Heart left ventricle (tissue), 13 donors: ENCODE results near the gene NPHP4.

ENCODE experiments used
- POLR2A ChIP-seq, 2 donors: fragments of 450-650 bp; IDR thresholded peaks; one replicate each; pipeline ENCODE4 v1.6.1; 2017; ENCODE audit warnings: antibody characterized with exemption in 2 of 2, mild to moderate bottlenecking in 2 of 2, moderate library complexity in 2 of 2
- TF ChIP-seq, protein P1 (sequence below), 12 donors: fragments of 200-600 bp; sonication (generic) in 4 of 12; IDR thresholded peaks; one replicate each; pipeline versions ENCODE4 v1.5.0 to v1.8.0; 2018 to 2022; ENCODE audit warnings: antibody characterized with exemption in 12 of 12, mild to moderate bottlenecking in 5 of 12
- donor health status: ischemic (EF 13 %, LVEDD 7.1; RV severe dilation, severe dysfunction).
- donor health status: DM: no; HTN: yes; CAD: no.
- donor health status: DM: no; HTN: no; CAD: no.
- donor health status: ischemic (EF 25% LVEDD 6.9; RV normal size, moderate dysfunction).
- donor health status: ischemic (EF 25% LVEDD 5.7; RV mildly dilated, moderate dysfunction).
- donor health status: ischemic (EF 35%, LVEDD 5.7; RV mildly dilated, moderate dysfunction).
- donor health status: nonischemic (EF 11% LVEDD 7.7; RV severe dilation, severe dysfunction).
- donor health status: DM: yes; HTN: yes; CAD: no.
- donor health status: PGD.
- donor health status: ischemic (EF 29% LVEDD 5.4; RV normal size, mild dysfunction).
- donor health status: nonischemic (EF 23%, LVEDD 6.1; RV moderate dilation, normal function).

DNA sequence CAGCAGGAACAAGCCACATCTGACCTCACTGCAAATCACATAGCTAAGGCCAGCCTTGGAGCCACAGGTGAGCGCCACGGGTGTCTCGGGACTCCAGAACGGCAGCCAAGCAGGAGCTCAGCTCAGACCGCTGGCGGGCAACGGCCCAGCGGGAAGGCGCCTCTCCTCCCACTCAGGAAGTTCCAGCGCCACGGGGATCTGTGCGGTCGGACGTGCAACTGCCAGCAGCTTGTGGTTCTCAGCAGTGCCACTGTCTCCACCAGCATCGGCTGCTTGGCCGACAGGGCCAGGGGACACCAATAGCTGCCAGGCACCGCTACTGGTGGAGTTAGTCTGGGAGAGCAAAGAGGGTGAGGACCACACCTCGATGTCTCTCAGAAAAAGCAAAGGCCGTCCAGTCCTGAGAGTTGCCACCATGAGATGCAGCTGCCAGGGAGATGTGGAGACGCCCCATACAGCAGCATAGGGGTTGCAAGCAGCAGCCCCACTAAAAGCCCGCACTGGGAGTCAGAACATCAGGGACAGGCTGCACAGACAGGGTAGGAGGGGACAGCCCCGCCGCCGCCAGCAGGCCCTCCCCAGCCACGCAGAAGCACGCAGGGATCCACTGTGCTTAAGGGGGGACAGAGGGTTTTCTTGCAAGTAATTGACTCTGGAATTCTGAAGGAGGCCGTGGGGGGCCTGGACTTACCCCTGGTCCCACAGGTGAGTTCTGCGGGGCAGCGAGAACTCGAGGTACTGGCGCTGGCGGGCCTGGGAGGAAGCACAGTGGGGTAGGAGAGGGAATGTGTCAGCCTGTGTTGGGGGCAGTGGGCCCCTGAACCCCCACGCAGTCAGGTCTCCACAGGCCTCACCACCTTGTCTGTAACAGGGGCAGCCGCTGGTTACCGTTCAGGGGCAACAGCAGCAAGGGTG lies 83.5 kb downstream of the NPHP4 start:
- no peak for TF ChIP-seq POLR2A (IDR thresholded peaks at IDR 0.05)
- TF ChIP-seq, protein P1, sequence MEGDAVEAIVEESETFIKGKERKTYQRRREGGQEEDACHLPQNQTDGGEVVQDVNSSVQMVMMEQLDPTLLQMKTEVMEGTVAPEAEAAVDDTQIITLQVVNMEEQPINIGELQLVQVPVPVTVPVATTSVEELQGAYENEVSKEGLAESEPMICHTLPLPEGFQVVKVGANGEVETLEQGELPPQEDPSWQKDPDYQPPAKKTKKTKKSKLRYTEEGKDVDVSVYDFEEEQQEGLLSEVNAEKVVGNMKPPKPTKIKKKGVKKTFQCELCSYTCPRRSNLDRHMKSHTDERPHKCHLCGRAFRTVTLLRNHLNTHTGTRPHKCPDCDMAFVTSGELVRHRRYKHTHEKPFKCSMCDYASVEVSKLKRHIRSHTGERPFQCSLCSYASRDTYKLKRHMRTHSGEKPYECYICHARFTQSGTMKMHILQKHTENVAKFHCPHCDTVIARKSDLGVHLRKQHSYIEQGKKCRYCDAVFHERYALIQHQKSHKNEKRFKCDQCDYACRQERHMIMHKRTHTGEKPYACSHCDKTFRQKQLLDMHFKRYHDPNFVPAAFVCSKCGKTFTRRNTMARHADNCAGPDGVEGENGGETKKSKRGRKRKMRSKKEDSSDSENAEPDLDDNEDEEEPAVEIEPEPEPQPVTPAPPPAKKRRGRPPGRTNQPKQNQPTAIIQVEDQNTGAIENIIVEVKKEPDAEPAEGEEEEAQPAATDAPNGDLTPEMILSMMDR (IDR thresholded peaks at IDR 0.05) = no peak
